Endothelial cell of umbilical vein (primary cell): Measurements from ENCODE around the gene NKD1.

Experiments
- EZH2 ChIP-seq: IDR thresholded peaks from 2 replicates; pipeline ENCODE4 v1.6.1; 2012; ENCODE audit warnings: borderline replicate concordance, low read depth, mild to moderate bottlenecking, moderate library complexity, low read length, inconsistent platforms; ENCODE audit not compliant: severe bottlenecking
- FOS ChIP-seq: IDR thresholded peaks from 2 replicates; pipeline ENCODE4 v1.6.1; 2011; ENCODE audit warnings: mild to moderate bottlenecking, low read length, moderate library complexity, borderline replicate concordance; ENCODE audit not compliant: insufficient read depth
- JUN ChIP-seq: IDR thresholded peaks from 2 replicates; pipeline ENCODE4 v1.6.1; 2011; ENCODE audit warnings: borderline replicate concordance, low read depth; ENCODE audit not compliant: insufficient read length, insufficient read depth
- POLR2A ChIP-seq: IDR thresholded peaks from 2 replicates; pipeline ENCODE4 v1.6.1; 2012; ENCODE audit warnings: low read depth, mild to moderate bottlenecking, control low read depth, low read length
- POLR2AphosphoS5 ChIP-seq: IDR thresholded peaks from 2 replicates; pipeline ENCODE4 v1.6.1; 2012; ENCODE audit warnings: low read depth, mild to moderate bottlenecking, control low read depth, low read length, moderate library complexity; ENCODE audit not compliant: insufficient read depth
- TF ChIP-seq, protein P1 (sequence below): IDR thresholded peaks from 2 replicates; pipeline ENCODE4 v1.6.1; 2011; ENCODE audit not compliant: insufficient read depth, insufficient read length
- TF ChIP-seq, protein P2 (sequence below), 2 donors: IDR thresholded peaks; 1 replicate in 1 of 2; 2 replicates in 1 of 2; pipeline ENCODE4 v1.5.1; 2011; ENCODE audit warnings: low read length in 2 of 2, mild to moderate bottlenecking in 2 of 2, moderate library complexity in 2 of 2, control low read depth in 1 of 2, inconsistent platforms in 1 of 2, low read depth in 1 of 2; ENCODE audit not compliant: insufficient read depth in 1 of 2; ENCODE audit errors: extremely low read depth in 1 of 2

DNA sequence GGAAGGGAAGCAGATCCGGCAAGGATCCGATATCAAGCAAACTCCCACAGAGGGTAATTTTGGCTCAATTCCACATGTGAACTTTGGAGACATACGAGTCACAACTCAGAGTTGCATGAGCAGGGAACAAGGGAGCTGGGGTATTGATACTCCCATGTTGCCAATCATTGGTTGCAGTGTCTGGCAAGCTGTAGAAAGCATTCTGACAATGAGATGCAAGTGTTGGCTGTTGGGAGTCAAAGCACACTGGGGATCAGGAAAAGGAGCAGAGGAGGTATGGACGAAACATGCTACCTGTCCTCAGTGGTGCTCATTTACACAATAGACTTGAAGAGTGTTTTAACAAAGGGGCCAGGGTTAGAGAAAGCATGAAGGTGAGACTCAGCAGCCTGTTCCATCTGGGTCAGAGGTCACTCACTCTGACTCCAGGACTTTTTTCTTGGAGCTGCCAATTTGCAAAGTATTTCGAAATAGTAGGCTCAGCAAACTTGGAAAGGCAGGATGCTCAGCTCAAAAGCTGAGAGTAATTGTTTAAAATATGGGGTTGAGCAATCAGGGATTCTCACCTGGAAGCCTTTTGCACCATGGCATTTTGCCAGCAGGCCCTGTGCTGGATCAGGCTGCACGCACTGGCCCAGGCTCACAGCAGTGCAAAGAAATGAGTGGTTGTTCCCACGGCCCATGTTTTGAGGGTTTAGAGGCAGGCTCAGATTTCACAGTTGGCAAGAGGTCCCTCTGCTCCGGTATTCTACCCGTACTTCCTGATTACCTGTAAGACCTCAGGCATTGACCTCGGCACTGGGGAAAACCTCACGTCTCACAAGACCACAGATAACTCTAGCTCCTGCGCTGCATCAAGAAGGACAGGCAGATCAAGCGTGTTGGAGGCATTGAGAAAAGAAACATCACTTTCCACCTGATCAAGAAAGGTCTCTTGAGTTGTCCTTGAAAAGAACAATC lies 17.6 kb upstream of the NKD1 start:
- TF ChIP-seq EZH2, result no peak
- TF ChIP-seq, protein P1, sequence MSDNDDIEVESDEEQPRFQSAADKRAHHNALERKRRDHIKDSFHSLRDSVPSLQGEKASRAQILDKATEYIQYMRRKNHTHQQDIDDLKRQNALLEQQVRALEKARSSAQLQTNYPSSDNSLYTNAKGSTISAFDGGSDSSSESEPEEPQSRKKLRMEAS, result no peak
- TF ChIP-seq, protein P2, sequence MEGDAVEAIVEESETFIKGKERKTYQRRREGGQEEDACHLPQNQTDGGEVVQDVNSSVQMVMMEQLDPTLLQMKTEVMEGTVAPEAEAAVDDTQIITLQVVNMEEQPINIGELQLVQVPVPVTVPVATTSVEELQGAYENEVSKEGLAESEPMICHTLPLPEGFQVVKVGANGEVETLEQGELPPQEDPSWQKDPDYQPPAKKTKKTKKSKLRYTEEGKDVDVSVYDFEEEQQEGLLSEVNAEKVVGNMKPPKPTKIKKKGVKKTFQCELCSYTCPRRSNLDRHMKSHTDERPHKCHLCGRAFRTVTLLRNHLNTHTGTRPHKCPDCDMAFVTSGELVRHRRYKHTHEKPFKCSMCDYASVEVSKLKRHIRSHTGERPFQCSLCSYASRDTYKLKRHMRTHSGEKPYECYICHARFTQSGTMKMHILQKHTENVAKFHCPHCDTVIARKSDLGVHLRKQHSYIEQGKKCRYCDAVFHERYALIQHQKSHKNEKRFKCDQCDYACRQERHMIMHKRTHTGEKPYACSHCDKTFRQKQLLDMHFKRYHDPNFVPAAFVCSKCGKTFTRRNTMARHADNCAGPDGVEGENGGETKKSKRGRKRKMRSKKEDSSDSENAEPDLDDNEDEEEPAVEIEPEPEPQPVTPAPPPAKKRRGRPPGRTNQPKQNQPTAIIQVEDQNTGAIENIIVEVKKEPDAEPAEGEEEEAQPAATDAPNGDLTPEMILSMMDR (IDR thresholded peaks at IDR 0.05; ENCODE audit: extremely low read depth in 1 of 2, insufficient read depth in 1 of 2, low read depth in 1 of 2, low read length in 2 of 2), result no peak
- no peak for TF ChIP-seq POLR2A
- TF ChIP-seq POLR2AphosphoS5, result no peak
- no peak for TF ChIP-seq JUN
- no peak for TF ChIP-seq FOS
